WTC11 (cell line): ENCODE data around the gene PHLDA3. TPM values are rescaled to one million over a fixed set of nuclear protein-coding genes. Genes with fewer than 3 reads are reported as not detected.

Source experiments
- ATAC-seq: fragments of 200-7000 bp; cut with Tn5 transposase; 2 replicates; pipeline ENCODE4 v1.10.0; 2021; ENCODE audit warnings: mild to moderate bottlenecking, moderate library complexity
- CTCF ChIA-PET: fragments of 300-600 bp; sonication (Branson Sonifier 250); formaldehyde crosslinking; loops from one replicate; lab custom pipeline; 2021; ENCODE audit warnings: antibody characterized with exemption; lab: Charles Lee
- POLR2A ChIA-PET: fragments of 350-600 bp; sonication (Branson Sonifier 250); formaldehyde crosslinking; loops from one replicate; lab custom pipeline; 2021; ENCODE audit warnings: antibody characterized with exemption; lab: Charles Lee
- DNase-seq: peaks from one replicate; pipeline ENCODE4 v3.0.0; 2021; ENCODE audit warnings: low spot score
- H3K27ac Mint-ChIP-seq: 2 replicates; pipeline ENCODE4 v1.8.0; 2021; ENCODE audit warnings: mixed read lengths
- H3K27me3 Mint-ChIP-seq: 2 replicates; pipeline ENCODE4 v1.8.0; 2021; ENCODE audit warnings: low read depth, mild to moderate bottlenecking, moderate library complexity, mixed read lengths
- H3K36me3 Mint-ChIP-seq: 2 replicates; pipeline ENCODE4 v1.8.0; 2021; ENCODE audit warnings: mixed read lengths
- H3K4me1 Mint-ChIP-seq: 2 replicates; pipeline ENCODE4 v1.8.0; 2022; ENCODE audit warnings: mixed read lengths
- H3K4me3 Mint-ChIP-seq: 2 replicates; pipeline ENCODE4 v1.8.0; 2021; ENCODE audit warnings: mild to moderate bottlenecking, moderate library complexity, mixed read lengths
- H3K9me3 Mint-ChIP-seq: 2 replicates; pipeline ENCODE4 v1.8.0; 2021; ENCODE audit warnings: mixed read lengths
- E2F1 ChIP-seq: sonication (generic); formaldehyde crosslinking; IDR thresholded peaks from 2 replicates; pipeline ENCODE4 v1.8.0; 2022; ENCODE audit warnings: mild to moderate bottlenecking, missing genetic modification reagents
- ESRRA ChIP-seq: sonication (generic); formaldehyde crosslinking; IDR thresholded peaks from 2 replicates; pipeline ENCODE4 v1.8.1; 2022; ENCODE audit warnings: mild to moderate bottlenecking, missing genetic modification reagents, borderline replicate concordance
- FOXJ3 ChIP-seq: sonication (generic); formaldehyde crosslinking; IDR thresholded peaks from 2 replicates; pipeline ENCODE4 v1.9.0; 2021; ENCODE audit warnings: missing genetic modification reagents, mild to moderate bottlenecking, borderline replicate concordance
- FOXK1 ChIP-seq: sonication (generic); formaldehyde crosslinking; IDR thresholded peaks from 2 replicates; pipeline ENCODE4 v1.8.0; 2022; ENCODE audit warnings: mild to moderate bottlenecking, moderate library complexity, missing genetic modification reagents
- HMGA2 ChIP-seq: fragments of 250-450 bp; sonication (Bioruptor Pico); IDR thresholded peaks from 2 replicates; pipeline ENCODE4 v1.4.0; 2021; ENCODE audit warnings: mild to moderate bottlenecking, moderate library complexity
- MYBL2 ChIP-seq: sonication (generic); formaldehyde crosslinking; IDR thresholded peaks from 2 replicates; pipeline ENCODE4 v1.8.1; 2023; ENCODE audit warnings: mild to moderate bottlenecking, moderate library complexity, missing genetic modification reagents
- OVOL2 ChIP-seq: fragments of 250-450 bp; sonication (Bioruptor Pico); IDR thresholded peaks from 2 replicates; pipeline ENCODE4 v1.9.0; 2021; ENCODE audit warnings: mild to moderate bottlenecking, borderline replicate concordance
- RELA ChIP-seq: sonication (generic); formaldehyde crosslinking; IDR thresholded peaks from 2 replicates; pipeline ENCODE4 v1.8.1; 2022; ENCODE audit warnings: missing genetic modification reagents, mild to moderate bottlenecking, borderline replicate concordance
- RORB ChIP-seq: fragments of 250-450 bp; sonication (Bioruptor Pico); IDR thresholded peaks from 2 replicates; pipeline ENCODE4 v1.9.0; 2021; ENCODE audit warnings: mild to moderate bottlenecking
- SOX15 ChIP-seq: fragments of 250-450 bp; sonication (Bioruptor Pico); IDR thresholded peaks from 2 replicates; pipeline ENCODE4 v1.9.0; 2021; ENCODE audit warnings: mild to moderate bottlenecking
- ZNF219 ChIP-seq: sonication (generic); formaldehyde crosslinking; IDR thresholded peaks from 2 replicates; pipeline ENCODE4 v1.8.0; 2023; ENCODE audit warnings: missing genetic modification reagents, mild to moderate bottlenecking, borderline replicate concordance
- ZNF396 ChIP-seq: fragments of 250-450 bp; sonication (Bioruptor Pico); IDR thresholded peaks from 2 replicates; pipeline ENCODE4 v1.8.0; 2021; ENCODE audit warnings: mild to moderate bottlenecking, moderate library complexity, borderline replicate concordance
- total RNA-seq: library from RNA; stranded (reverse); gene quantifications from 3 replicates; pipeline ENCODE4 v1.2.3, GENCODE V29; 2021
- TF ChIP-seq, protein P1 (sequence below): sonication (generic); formaldehyde crosslinking; IDR thresholded peaks from 2 replicates; pipeline ENCODE4 v1.8.0; 2022; ENCODE audit warnings: mild to moderate bottlenecking, missing genetic modification reagents
- TF ChIP-seq, protein P2 (sequence below): fragments of 250-450 bp; sonication (Bioruptor Pico); IDR thresholded peaks from 2 replicates; pipeline ENCODE4 v1.8.0; 2021; ENCODE audit warnings: mild to moderate bottlenecking
- TF ChIP-seq, protein P3 (sequence below): sonication (generic); formaldehyde crosslinking; IDR thresholded peaks from 2 replicates; pipeline ENCODE4 v1.8.1; 2022; ENCODE audit warnings: low read depth, mild to moderate bottlenecking, moderate library complexity, missing genetic modification reagents, borderline replicate concordance
- TF ChIP-seq, protein P4 (sequence below): sonication (generic); formaldehyde crosslinking; IDR thresholded peaks from 2 replicates; pipeline ENCODE4 v1.8.1; 2023; ENCODE audit warnings: mild to moderate bottlenecking, missing genetic modification reagents, moderate library complexity

The PHLDA3 gene
- total RNA-seq, 1 experiment from 2014 or later: 95.1 TPM

DNA sequence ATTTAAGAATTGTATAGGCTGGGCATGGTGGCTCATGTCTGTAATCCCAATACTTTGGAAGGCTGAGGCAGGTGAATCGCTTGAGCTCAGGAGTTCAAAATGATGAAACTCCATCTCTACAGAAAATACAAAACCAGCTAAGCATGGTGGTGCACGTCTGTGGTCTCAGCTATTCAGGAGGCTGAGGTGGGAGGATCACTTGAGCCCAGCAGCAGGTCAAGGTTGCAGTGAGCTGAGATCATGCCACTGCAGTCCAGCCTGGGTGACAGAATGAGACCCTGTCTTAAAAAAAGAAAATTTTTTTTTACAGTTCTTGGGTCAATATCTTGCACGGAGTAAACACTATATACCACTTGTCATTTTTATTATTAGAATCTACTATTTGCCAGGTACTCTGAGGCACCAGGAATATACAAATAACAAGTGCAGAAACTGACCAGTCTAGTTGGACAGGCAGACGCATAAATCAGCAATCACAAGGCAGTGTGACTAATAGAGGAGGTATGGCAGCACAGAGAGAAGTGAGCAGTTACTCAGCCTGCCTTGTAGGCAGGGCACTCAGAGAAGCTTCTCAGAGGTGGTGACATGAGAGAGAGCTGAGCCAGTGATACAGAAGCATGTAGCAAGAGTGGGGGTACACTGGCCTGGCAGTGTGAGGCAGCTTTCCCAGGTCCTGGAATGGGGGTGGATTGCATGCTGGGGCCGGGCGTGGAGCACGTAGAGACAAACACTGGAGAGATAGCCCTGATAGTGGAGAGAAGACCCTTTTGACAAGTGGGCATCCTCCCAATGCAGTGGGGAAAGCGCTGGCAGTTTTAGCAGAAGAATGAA is 8.0 kb downstream of the PHLDA3 start:
- no peaks in the 10 kb centered on the region for H3K9me3 Mint-ChIP-seq
- TF ChIP-seq MYBL2 (CRISPR knock-in tag) (no peak), SOX15 (CRISPR knock-in tag) (no peak), ZNF396 (no peak), RELA (CRISPR knock-in tag) (no peak), HMGA2 (CRISPR knock-in tag) (no peak)
- TF ChIP-seq, protein P1, sequence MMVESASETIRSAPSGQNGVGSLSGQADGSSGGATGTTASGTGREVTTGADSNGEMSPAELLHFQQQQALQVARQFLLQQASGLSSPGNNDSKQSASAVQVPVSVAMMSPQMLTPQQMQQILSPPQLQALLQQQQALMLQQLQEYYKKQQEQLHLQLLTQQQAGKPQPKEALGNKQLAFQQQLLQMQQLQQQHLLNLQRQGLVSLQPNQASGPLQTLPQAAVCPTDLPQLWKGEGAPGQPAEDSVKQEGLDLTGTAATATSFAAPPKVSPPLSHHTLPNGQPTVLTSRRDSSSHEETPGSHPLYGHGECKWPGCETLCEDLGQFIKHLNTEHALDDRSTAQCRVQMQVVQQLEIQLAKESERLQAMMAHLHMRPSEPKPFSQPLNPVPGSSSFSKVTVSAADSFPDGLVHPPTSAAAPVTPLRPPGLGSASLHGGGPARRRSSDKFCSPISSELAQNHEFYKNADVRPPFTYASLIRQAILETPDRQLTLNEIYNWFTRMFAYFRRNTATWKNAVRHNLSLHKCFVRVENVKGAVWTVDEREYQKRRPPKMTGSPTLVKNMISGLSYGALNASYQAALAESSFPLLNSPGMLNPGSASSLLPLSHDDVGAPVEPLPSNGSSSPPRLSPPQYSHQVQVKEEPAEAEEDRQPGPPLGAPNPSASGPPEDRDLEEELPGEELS: no peak
- TF ChIP-seq, all 79 proteins: peak for 0
- Mint-ChIP-seq H3K36me3 (peaks cover 16% of the 10 kb centered on the region), H3K27me3 (no peaks in the 10 kb centered on the region), H3K27ac (no peak overlapping the region), H3K4me3 (no peak overlapping the region), H3K4me1 (peaks cover 35% of the 10 kb centered on the region)
- ATAC-seq (no peak), DNase-seq (no peak)
- POLR2A ChIA-PET: no interaction called here
- CTCF ChIA-PET: interaction anchor here (1.1 to 6.8 kb wide), 5 partner anchors 10 to 52 kb away, joined by 3 to 69 read pairs (median 11); no protein-coding TSS in a partner anchor

- H3K36me3 Mint-ChIP-seq: peaks cover 5% of the 10 kb centered on the region
- TF ChIP-seq OVOL2 (CRISPR knock-in tag): no peak
- ChIA-PET CTCF (interaction anchor here (0.7 to 6.8 kb wide), 3 partner anchors 12 to 51 kb away, joined by 3 to 69 read pairs (median 11); no protein-coding TSS in a partner anchor), POLR2A (no interaction called here)
- ATAC-seq (no peak), DNase-seq (no peak)
- H3K4me1 Mint-ChIP-seq: peaks cover 42% of the 10 kb centered on the region
- no peaks in the 10 kb centered on the region for H3K27me3 Mint-ChIP-seq
- H3K27ac Mint-ChIP-seq: no peak overlapping the region
- H3K9me3 Mint-ChIP-seq: no peaks in the 10 kb centered on the region
- no peak overlapping the region for H3K4me3 Mint-ChIP-seq
Observed at GRCh38 chr1:201459775-201460174, 9.2 kb downstream of the PHLDA3 start.

DNA sequence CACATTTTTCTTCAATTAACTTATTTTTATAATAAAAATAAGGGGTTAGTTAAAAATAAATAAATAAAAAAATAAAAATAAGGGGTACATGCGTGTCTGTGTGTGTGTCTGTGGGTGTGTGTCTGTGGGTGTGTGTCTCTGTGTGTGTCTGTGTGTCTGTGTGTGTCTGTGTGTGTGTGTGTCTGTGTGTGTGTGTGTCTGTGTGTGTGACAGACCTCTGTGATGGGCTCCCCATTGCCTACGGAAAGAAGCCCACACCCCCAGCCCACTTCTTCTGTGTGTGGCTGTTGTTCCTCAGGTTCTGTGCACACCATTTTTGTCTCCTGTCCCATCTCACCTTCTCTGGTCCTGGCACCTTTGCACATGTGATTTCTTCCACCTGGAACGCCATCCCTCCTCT is 9.9 kb downstream of the PHLDA3 start:
- ATAC-seq (no peak), DNase-seq (no peak)
- Mint-ChIP-seq H3K4me1 (peaks cover 44% of the 10 kb centered on the region), H3K36me3 (no peaks in the 10 kb centered on the region), H3K9me3 (no peaks in the 10 kb centered on the region), H3K27me3 (no peaks in the 10 kb centered on the region), H3K27ac (no peak overlapping the region), H3K4me3 (no peak overlapping the region)
- ChIA-PET CTCF (interaction anchor here (3.4 to 6.8 kb wide), 2 partner anchors 11 to 23 kb away, joined by 11 to 69 read pairs; no protein-coding TSS in a partner anchor), POLR2A (no interaction called here)
- TF ChIP-seq FOXJ3 (CRISPR knock-in tag) (no peak), ZNF219 (CRISPR knock-in tag) (no peak), RORB (no peak), ESRRA (no peak), FOXK1 (CRISPR knock-in tag) (no peak), E2F1 (CRISPR knock-in tag) (no peak)
- TF ChIP-seq, protein P2, sequence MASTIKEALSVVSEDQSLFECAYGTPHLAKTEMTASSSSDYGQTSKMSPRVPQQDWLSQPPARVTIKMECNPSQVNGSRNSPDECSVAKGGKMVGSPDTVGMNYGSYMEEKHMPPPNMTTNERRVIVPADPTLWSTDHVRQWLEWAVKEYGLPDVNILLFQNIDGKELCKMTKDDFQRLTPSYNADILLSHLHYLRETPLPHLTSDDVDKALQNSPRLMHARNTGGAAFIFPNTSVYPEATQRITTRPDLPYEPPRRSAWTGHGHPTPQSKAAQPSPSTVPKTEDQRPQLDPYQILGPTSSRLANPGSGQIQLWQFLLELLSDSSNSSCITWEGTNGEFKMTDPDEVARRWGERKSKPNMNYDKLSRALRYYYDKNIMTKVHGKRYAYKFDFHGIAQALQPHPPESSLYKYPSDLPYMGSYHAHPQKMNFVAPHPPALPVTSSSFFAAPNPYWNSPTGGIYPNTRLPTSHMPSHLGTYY (CRISPR knock-in tag): no peak
- TF ChIP-seq, protein P3, sequence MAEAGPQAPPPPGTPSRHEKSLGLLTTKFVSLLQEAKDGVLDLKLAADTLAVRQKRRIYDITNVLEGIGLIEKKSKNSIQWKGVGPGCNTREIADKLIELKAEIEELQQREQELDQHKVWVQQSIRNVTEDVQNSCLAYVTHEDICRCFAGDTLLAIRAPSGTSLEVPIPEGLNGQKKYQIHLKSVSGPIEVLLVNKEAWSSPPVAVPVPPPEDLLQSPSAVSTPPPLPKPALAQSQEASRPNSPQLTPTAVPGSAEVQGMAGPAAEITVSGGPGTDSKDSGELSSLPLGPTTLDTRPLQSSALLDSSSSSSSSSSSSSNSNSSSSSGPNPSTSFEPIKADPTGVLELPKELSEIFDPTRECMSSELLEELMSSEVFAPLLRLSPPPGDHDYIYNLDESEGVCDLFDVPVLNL (CRISPR knock-in tag): no peak
- TF ChIP-seq, protein P4, sequence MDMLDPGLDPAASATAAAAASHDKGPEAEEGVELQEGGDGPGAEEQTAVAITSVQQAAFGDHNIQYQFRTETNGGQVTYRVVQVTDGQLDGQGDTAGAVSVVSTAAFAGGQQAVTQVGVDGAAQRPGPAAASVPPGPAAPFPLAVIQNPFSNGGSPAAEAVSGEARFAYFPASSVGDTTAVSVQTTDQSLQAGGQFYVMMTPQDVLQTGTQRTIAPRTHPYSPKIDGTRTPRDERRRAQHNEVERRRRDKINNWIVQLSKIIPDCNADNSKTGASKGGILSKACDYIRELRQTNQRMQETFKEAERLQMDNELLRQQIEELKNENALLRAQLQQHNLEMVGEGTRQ: no peak
